Fibroblast of skin of right quadriceps (primary cell): ENCODE results near the gene DERA.
"Not testable (repeated sequence)": the region's sequence is repeated elsewhere in the genome, so short reads cannot be mapped to it uniquely, and the experiment has no call there.

ENCODE experiments used
- DNase-seq: peaks from one replicate; pipeline ENCODE4 v3.0.0-alpha.2; 2013

DERA gene

GRCh38 chr12:15910468-15910863, 666 bp upstream of the DERA start:
- DNase-seq, result no peak

DNA sequence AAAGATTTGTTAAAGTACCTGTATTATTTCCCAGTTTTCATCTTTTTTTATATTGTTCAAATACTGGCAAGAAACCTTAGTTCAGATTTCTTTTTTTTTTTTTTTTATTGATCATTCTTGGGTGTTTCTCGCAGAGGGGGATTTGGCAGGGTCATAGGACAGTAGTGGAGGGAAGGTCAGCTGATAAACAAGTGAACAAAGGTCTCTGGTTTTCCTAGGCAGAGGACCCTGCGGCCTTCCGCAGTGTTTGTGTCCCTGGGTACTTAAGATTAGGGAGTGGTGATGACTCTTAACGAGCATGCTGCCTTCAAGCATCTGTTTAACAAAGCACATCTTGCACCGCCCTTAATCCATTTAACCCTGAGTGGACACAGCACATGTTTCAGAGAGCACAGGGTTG, 799 bp downstream of the DERA start:
- not testable (repeated sequence) for DNase-seq

GRCh38 chr12:15914131-15914530, 3.0 kb downstream of the DERA start:
- not testable (repeated sequence) for DNase-seq

GRCh38 chr12:15918066-15918465, 6.9 kb downstream of the DERA start:
- no peak for DNase-seq

GRCh38 chr12:15919418-15919817, 8.3 kb downstream of the DERA start:
- DNase-seq, result no peak

DNA sequence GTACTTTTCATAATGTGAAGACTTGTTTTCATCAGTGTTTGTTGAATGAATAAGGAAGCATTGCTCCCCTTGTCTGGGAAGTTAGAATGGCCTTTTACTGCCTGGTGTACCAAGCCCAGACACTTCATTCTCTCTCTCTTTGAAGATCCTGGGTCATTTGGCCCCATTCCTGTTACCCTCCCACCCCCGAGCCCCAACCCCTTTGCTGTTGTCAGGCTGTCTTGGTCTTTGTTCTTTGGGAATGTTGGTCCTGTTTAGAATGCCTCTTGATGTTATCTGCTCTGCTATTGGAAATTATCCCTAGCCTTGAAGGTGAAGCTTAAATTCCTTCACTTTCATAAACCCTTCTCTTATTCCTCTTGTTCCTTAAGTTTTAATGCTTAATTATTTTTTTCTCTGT, 13.8 kb downstream of the DERA start:
- DNase-seq, result no peak

- DNase-seq, result peak; percentile 85
Measured at GRCh38 chr12:15928346-15928745, 17.2 kb downstream of the DERA start.

DNA sequence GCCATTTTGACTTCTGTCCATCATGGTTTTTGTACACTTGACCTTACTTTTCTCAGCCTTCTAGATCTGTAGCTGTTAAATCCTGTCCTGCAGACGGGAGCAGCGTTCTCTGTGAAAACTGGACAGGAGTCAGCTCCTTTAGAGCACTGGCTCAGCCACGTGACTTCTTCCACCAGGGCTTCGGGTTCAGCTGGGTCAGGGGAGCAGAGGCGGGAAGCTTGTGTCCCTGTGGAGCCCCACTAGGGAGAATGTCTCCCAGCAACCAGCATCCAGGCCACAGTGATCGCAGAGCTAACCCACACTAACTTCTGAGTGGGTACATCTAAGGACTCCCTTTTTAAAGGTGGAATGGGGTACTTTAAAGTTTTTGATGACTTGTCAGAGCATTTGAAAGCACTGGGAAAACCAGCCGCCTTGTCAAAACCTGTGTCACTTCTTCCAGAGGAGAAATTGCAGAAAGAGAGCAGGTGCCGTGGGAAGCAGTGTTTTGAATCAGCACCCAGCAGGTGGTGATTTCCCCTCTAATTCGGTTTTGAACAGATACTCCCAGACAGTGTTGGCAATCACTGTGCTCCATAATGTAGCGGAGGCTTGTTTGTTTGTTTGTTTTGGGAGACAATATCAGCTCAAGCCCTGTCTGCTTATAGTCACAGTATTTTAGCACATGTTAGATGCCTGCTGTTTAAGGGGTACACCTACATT, 17.9 kb downstream of the DERA start:
- DNase-seq, result no peak

DNA sequence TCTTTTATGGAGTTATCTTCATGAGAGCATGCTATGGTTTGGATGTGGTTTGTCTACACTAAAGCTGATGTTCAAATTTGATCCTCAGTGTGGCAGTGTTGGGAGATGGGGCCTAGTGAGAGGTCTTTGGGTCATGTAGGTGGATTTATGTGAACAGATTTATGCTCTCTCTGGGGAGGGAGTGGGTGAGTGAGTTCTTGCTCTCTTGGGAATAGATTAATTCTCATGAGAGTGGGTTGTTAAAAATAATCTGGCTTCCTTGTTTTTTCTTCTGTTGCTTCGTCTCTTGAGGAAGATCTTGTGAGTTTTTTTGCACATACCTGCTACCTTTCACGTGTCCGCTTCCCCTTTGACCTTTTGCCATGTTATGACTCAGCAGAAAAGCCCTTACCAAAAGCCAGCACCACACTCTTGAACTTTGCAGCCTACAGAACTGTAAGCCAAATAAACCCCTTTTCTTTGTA, 20.5 kb downstream of the DERA start:
- peak; percentile 22 for DNase-seq

DNA sequence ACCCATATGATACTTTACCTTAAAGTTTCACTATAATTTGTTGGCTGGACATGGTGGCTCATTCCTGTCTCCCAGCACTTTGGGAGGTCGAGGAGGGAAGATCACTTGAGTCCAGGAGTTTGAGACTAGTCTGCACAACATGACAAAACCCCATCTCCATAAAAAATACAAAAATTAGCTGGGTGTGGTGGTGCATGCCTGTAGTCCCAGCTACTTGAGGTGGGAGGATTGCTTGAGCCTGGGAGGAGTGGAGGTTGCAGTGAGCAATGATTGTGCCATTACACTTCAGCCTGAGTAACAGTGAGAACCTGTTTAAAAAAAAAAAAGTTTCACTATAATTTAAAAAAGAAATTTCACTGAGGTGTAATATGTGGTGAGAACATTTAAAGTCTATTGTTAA, 21.2 kb downstream of the DERA start:
- DNase-seq, result no peak

DNA sequence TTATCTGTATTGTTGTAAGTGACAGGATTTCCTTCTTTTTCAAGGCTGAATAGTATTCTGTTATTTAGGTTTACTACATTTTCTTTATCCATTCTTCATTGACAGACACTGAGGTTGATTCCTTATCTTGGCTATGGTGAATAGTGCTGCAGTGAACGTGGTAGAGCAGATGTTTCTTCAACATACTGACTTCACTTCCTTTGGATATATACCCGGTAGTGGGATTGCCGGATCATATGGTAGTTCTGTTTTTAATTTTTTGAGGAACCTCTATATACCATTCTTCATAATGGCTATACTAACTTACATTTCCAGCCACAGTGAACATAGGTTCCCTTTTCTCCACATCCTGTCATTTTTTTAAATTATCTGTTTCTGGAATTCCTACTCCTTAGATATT, 21.8 kb downstream of the DERA start:
- DNase-seq, result no peak

DNA sequence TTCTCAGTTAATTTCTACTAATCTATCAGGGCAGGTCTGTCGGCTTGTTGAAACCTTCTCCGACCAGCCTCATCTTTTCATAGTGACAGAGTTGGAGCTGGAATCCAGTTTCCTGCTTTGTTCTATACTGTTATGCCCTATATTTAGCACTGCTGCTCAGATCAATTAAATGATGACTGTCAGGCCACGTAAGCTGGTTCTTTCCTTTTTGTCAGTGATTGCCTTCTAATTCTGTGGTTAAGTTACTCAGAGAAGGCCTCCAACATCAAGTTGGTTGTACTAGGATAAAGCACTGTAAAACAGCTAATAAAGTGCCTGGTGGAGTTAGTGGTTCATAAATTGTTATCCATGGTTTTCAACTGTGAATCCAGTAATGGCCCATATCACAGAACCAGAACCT, 22.6 kb downstream of the DERA start:
- peak; percentile 56 for DNase-seq

DNA sequence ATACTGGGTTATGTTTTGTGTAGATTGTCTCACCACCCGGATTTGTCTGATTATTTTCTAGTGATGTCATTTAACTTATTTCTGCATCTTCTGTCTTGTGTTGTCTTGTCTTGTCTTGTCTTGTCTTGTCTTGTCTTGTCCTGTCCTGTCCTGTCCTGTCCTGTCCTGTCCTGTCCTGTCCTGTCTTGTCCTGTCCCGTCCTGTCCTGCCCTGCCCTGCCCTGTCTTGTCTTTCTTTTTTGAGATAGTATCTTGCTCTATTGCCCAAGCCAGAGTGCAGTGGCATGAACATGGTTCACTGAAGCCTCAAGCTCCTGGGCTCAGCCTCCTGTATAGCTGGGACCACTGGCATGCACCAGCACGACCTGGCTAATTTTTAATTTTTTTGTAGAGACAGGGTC, 25.6 kb downstream of the DERA start:
- no peak for DNase-seq

GRCh38 chr12:15937902-15938301, 26.8 kb downstream of the DERA start:
- no peak for DNase-seq

GRCh38 chr12:15939111-15939510, 28.0 kb downstream of the DERA start:
- no peak for DNase-seq

DNA sequence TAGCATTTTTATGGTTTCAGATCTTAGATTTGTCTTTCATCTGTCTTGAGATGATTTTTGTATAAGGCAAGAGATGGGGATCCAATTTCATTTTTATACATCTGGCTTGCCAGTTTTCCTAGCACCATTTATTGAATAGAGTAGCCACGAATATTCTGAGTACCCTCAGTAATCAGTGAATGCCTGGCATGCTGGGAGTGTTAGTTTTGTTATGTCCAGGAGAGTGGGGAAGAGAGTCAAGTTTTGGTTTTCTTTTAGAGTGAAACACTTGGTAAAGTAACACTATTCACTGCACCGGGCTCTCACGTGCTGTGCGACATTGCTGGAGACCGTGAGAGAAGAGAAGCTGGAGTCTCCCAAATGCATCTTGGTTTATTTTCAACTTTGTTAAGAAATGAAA, 31.3 kb downstream of the DERA start:
- no peak for DNase-seq

DNA sequence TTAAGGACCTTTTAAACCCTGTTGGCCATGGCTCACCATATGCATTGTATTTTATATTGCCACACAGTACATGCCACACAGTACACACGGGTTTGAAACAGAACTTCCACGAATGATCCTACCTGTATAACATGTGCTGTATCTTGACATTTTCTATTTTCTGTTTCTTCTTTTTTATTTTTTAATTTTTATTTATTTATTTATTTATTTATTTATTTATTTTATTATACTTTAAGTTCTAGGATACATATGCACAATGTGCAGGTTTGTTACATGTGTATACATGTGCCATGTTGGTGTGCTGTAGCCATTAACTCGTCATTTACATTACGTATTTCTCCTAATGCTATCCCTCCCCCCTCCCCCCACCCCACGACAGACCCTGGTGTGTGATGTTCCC, 32.4 kb downstream of the DERA start:
- not testable (repeated sequence) for DNase-seq

GRCh38 chr12:15948461-15948860, 37.3 kb downstream of the DERA start:
- not testable (repeated sequence) for DNase-seq

GRCh38 chr12:15955281-15955680, 44.1 kb downstream of the DERA start:
- no peak for DNase-seq

DNA sequence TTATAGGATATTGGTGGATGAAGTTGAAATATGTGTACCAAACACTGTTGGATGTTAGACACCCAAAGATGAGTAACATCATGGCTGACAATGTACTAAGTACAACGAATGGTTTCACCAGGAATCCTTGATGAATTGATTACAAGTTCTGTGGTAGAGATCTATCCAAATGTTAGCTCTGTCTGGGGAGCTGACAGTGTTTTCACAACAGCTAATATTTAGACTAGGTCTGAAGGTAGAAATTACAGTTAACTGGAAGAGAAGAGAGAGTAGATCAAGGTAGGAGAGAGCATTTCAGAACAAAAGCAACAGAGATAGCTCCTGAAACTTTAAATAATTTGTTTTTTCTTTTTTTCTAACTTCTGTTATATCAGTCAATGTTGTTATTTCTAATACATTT, 44.9 kb downstream of the DERA start:
- DNase-seq, result no peak

DNA sequence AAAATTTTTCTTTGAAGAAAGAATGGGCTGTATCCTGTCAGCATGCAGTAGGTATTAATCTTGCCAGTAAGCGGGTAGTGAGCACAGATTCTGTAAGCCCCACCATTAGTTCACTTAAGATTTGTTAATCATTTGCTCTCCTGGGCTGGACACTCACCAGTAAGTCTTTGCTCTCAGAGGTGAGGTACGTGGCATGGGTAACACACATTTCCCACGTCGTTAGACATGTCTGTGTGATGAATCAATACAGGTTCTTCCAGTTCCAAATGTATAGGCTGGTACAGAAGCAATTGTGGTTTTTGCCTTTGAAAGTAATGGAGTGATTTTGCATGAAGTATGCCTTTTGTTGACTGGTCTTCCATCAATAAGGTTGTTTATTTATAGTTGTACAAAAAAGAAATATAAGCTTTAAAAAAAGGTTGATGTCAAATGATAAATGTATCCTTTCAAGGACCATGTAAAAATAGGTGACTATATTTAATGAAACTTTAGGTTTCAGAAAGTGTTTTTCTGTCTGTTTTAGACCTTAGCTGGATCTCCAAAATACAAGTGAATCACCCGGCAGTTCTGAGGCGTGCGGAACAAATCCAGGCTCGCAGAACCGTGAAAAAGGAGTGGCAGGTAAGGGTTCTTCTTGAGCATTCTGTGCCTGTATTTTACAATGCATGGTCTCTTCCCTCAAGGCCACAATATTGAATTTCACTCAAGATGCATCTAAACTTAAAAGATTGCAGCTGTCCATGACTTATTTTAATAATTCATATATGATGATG, 45.5 kb downstream of the DERA start:
- no peak for DNase-seq

DNA sequence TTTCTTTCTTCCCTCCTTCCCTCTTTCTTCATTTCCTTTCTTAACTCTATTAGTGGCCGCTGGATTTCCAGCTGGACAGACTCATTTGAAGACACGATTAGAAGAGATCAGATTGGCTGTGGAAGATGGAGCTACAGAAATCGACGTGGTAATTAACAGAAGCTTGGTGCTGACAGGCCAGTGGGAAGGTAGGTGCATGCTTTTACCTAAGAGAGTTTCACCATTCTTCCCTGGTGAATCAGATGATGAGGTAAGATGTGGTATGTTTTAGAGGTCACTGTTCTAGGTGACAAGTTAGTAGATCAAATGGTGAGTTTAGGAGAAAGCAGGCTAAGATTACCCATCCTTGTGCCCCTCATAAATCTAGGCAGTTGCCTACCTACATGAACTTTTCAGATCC, 51.6 kb downstream of the DERA start:
- DNase-seq, result no peak

DNA sequence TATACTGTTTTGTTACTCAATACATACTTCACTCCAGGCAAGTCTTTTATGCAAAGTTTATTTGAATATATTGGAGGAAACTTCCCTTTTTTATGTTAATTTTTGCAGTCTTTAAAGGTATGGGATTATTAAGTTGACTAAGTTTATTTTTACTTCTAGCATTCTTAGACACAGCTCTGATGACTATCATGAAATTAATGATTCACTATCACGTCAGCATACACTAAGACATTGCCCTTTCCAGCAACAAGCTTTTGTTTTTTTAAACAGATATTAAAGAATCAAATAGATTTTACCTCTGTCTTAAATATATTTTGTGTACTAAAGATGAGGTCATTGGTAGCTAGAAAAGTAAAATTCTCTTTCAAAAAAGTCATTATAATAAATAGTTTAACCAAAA, 52.1 kb downstream of the DERA start:
- DNase-seq, result peak; percentile 10

GRCh38 chr12:15966426-15966825, 55.3 kb downstream of the DERA start:
- DNase-seq, result peak; percentile 69

DNA sequence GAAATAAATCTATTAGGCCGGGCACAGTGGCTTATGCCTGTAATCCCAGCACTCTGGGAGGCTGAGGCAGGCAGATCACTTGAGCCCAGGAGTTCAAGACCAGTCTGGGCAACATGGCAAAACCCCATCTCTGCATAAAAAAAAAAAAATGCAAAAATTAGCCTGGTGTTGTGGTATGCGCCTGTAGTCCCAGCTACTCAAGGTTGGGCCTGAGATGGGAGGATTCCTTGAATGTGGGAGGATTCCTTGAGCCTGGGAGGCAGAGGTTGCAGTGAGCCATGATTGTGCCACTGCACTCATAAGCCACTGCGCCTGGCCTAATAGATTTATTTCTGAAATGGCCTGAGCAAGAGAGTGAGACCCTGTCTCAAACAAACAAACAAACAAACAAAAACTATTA, 55.9 kb downstream of the DERA start:
- DNase-seq, result not testable (repeated sequence)
